ENCODE data around the gene PCBP1. TPM values are rescaled to one million over a fixed set of nuclear protein-coding genes. Genes with fewer than 3 reads are reported as not detected.
A peak's percentile ranks its signal among the peaks of the same experiment; 100 is the strongest.

The PCBP1 gene
- polyA plus RNA-seq, 1 donor from 2014 or later, result 33.3 TPM

DNA sequence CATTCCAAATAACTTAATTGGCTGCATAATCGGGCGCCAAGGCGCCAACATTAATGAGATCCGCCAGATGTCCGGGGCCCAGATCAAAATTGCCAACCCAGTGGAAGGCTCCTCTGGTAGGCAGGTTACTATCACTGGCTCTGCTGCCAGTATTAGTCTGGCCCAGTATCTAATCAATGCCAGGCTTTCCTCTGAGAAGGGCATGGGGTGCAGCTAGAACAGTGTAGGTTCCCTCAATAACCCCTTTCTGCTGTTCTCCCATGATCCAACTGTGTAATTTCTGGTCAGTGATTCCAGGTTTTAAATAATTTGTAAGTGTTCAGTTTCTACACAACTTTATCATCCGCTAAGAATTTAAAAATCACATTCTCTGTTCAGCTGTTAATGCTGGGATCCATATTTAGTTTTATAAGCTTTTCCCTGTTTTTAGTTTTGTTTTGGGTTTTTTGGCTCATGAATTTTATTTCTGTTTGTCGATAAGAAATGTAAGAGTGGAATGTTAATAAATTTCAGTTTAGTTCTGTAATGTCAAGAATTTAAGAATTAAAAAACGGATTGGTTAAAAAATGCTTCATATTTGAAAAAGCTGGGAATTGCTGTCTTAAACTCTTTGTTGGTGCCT lies 1.4 kb downstream of the PCBP1 start:
- no peak overlapping the region for H2AFZ ChIP-seq (ENCODE audit: low read depth, low read length)
- H3K9ac ChIP-seq (ENCODE audit: low read length), result peak overlapping the region; percentile 99
- peak overlapping the region; percentile 97 for H3K27ac ChIP-seq (ENCODE audit: low read length)
- H3K9me2 ChIP-seq (ENCODE audit: insufficient read depth, low read length), result no peaks in the 10 kb centered on the region
- H3F3A ChIP-seq (ENCODE audit: insufficient read depth, low read length, poor library complexity, severe bottlenecking), result peaks cover 15% of the 10 kb centered on the region
- TF ChIP-seq CTCF (IDR thresholded peaks at IDR 0.05; ENCODE audit: poor library complexity, severe bottlenecking), result no peak
- no peaks in the 10 kb centered on the region for H4K20me1 ChIP-seq (ENCODE audit: insufficient read depth)
- H3K36me3 ChIP-seq (ENCODE audit: insufficient read depth, low read length), result no peaks in the 10 kb centered on the region
- peak overlapping the region; percentile 94 for H3K4me2 ChIP-seq (ENCODE audit: low read length)
- peaks cover 43% of the 10 kb centered on the region for H3K79me2 ChIP-seq (replicated peaks; ENCODE audit: insufficient read depth, low read length)
- no peaks in the 10 kb centered on the region for H3K27me3 ChIP-seq (ENCODE audit: insufficient read depth, low read depth, low read length)
- H3K4me3 ChIP-seq (ENCODE audit: low read length), result peak overlapping the region; percentile 84
- no peaks in the 10 kb centered on the region for H3K9me3 ChIP-seq (ENCODE audit: low read length)

DNA sequence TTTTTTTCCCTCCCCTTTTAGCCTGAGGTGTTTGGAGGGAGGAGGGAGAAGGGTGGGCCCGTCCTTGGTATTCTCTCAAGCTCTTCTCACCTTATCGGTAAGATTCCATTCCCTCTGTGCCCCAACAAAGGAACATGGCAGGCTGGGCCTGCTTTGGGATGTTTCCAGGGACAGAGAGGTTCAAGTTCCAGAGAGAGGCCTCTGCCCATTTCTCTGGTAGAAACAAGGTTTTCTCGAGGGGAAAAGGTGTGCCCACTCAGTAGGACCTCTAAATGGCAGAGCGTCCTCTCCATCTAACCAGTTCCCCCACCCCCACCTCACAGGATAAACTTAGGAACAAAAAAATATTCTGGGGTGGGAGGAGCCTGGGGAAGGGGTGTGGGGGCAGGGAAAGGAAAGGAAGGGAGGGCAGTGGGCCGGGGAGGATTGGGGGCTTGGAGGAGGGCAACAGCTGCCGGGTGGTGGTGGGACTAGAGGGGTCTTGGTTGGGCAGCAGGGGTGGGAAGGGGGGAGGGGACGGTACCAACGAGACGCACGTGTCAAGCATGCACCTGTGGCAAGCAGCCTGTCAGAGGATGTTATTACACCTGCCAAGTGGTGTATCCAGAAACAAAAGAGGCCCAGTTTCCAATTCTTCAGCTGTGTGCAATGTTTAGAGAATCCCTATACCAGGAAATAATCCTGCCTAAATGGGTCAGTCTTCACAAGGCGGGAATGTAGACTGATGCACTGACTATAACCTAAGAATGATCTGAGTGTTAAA lies 2.1 kb downstream of the PCBP1 start:
- no peaks in the 10 kb centered on the region for H3K9me3 ChIP-seq (ENCODE audit: low read length)
- peak overlapping the region; percentile 99 for H3K9ac ChIP-seq (ENCODE audit: low read length)
- H2AFZ ChIP-seq (ENCODE audit: low read depth, low read length), result no peak overlapping the region
- H3F3A ChIP-seq (ENCODE audit: insufficient read depth, low read length, poor library complexity, severe bottlenecking), result peaks cover 15% of the 10 kb centered on the region
- no peaks in the 10 kb centered on the region for H3K36me3 ChIP-seq (ENCODE audit: insufficient read depth, low read length)
- H3K9me2 ChIP-seq (ENCODE audit: insufficient read depth, low read length), result no peaks in the 10 kb centered on the region
- H3K4me2 ChIP-seq (ENCODE audit: low read length), result peak overlapping the region; percentile 94
- peaks cover 36% of the 10 kb centered on the region for H3K79me2 ChIP-seq (replicated peaks; ENCODE audit: insufficient read depth, low read length)
- H4K20me1 ChIP-seq (ENCODE audit: insufficient read depth), result no peaks in the 10 kb centered on the region
- H3K27me3 ChIP-seq (ENCODE audit: insufficient read depth, low read depth, low read length), result no peaks in the 10 kb centered on the region
- H3K27ac ChIP-seq (ENCODE audit: low read length), result peak overlapping the region; percentile 97
- peak overlapping the region; percentile 84 for H3K4me3 ChIP-seq (ENCODE audit: low read length)
- TF ChIP-seq TAF1 (IDR thresholded peaks at IDR 0.05; ENCODE audit: low read depth), result peak; percentile 43
- TF ChIP-seq SMC3 (conservative IDR thresholded peaks at IDR 0.05; ENCODE audit: poor library complexity), result no peak

GRCh38 chr2:70089983-70090525 lies 2.8 kb downstream of the PCBP1 start:
- H3K9me2 ChIP-seq (ENCODE audit: insufficient read depth, low read length), result no peaks in the 10 kb centered on the region
- no peaks in the 10 kb centered on the region for H3K9me3 ChIP-seq (ENCODE audit: low read length)
- no peaks in the 10 kb centered on the region for H3K36me3 ChIP-seq (ENCODE audit: insufficient read depth, low read length)
- peak overlapping the region; percentile 99 for H3K9ac ChIP-seq (ENCODE audit: low read length)
- H3K27me3 ChIP-seq (ENCODE audit: insufficient read depth, low read depth, low read length), result no peaks in the 10 kb centered on the region
- H3K79me2 ChIP-seq (replicated peaks; ENCODE audit: insufficient read depth, low read length), result peaks cover 31% of the 10 kb centered on the region
- H4K20me1 ChIP-seq (ENCODE audit: insufficient read depth), result no peaks in the 10 kb centered on the region
- no peak overlapping the region for H2AFZ ChIP-seq (ENCODE audit: low read depth, low read length)
- peak overlapping the region; percentile 94 for H3K4me2 ChIP-seq (ENCODE audit: low read length)
- H3K4me3 ChIP-seq (ENCODE audit: low read length), result peak overlapping the region; percentile 84
- TF ChIP-seq POLR2AphosphoS5 (IDR thresholded peaks at IDR 0.05) (no peak), SMC3 (conservative IDR thresholded peaks at IDR 0.05; ENCODE audit: poor library complexity) (no peak), TAF1 (IDR thresholded peaks at IDR 0.05; ENCODE audit: low read depth) (no peak)
- TF ChIP-seq, protein P1, sequence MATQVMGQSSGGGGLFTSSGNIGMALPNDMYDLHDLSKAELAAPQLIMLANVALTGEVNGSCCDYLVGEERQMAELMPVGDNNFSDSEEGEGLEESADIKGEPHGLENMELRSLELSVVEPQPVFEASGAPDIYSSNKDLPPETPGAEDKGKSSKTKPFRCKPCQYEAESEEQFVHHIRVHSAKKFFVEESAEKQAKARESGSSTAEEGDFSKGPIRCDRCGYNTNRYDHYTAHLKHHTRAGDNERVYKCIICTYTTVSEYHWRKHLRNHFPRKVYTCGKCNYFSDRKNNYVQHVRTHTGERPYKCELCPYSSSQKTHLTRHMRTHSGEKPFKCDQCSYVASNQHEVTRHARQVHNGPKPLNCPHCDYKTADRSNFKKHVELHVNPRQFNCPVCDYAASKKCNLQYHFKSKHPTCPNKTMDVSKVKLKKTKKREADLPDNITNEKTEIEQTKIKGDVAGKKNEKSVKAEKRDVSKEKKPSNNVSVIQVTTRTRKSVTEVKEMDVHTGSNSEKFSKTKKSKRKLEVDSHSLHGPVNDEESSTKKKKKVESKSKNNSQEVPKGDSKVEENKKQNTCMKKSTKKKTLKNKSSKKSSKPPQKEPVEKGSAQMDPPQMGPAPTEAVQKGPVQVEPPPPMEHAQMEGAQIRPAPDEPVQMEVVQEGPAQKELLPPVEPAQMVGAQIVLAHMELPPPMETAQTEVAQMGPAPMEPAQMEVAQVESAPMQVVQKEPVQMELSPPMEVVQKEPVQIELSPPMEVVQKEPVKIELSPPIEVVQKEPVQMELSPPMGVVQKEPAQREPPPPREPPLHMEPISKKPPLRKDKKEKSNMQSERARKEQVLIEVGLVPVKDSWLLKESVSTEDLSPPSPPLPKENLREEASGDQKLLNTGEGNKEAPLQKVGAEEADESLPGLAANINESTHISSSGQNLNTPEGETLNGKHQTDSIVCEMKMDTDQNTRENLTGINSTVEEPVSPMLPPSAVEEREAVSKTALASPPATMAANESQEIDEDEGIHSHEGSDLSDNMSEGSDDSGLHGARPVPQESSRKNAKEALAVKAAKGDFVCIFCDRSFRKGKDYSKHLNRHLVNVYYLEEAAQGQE (IDR thresholded peaks at IDR 0.05; ENCODE audit: borderline replicate concordance), result no peak
- peaks cover 11% of the 10 kb centered on the region for H3F3A ChIP-seq (ENCODE audit: insufficient read depth, low read length, poor library complexity, severe bottlenecking)
- H3K27ac ChIP-seq (ENCODE audit: low read length), result peak overlapping the region; percentile 97
